Right cardiac atrium (tissue), 5 donors: ENCODE data around the gene SLC6A18. TPM values are rescaled to one million over a fixed set of nuclear protein-coding genes. Genes with fewer than 3 reads are reported as not detected.
"Not testable (repeated sequence)": the region's sequence is repeated elsewhere in the genome, so short reads cannot be mapped to it uniquely, and the experiment has no call there.

Source experiments
- ATAC-seq, 2 donors: fragments of 200-7000 bp; cut with Tn5 transposase; one replicate each; pipeline versions ENCODE4 v1.8.0 to v1.9.1; 2020; ENCODE audit warnings: moderate library complexity in 2 of 2, mild to moderate bottlenecking in 1 of 2
- DNase-seq, 3 donors: peaks; one replicate each; pipeline ENCODE4 v3.0.0-alpha.2; 2020
- H3K27ac ChIP-seq: one replicate; pipeline ENCODE4 v1.5.1; 2013; ENCODE audit warnings: mild to moderate bottlenecking, low read length, control low read depth, moderate library complexity
- H3K27me3 ChIP-seq: one replicate; pipeline ENCODE4 v1.6.1; 2013; ENCODE audit not compliant: control insufficient read depth, insufficient read depth
- H3K4me1 ChIP-seq: one replicate; pipeline ENCODE4 v1.6.1; 2013; ENCODE audit warnings: low read length; ENCODE audit not compliant: control insufficient read depth, insufficient read depth
- H3K4me3 ChIP-seq: one replicate; pipeline ENCODE4 v1.5.1; 2013; ENCODE audit warnings: low read length, control low read depth
- H3K9me3 ChIP-seq: one replicate; pipeline ENCODE4 v1.6.1; 2013; ENCODE audit warnings: low read length; ENCODE audit not compliant: control insufficient read depth
- WGBS: extraction: QIAGEN DNeasy Blood & Tissue Kit; methylation state at CpG from one replicate; pipeline ENCODE4 v1.1.7; 2013; 5-methylcytosine and 5-hydroxymethylcytosine counted together
- intact Hi-C, 4 donors: fragments of 100-400 bp; cut with DNase I; formaldehyde crosslinking; loops; one replicate each; pipeline versions ENCODE4 v1.11.0 to v1.14.0; 2022 to 2023
- polyA plus RNA-seq: library from polyadenylated mRNA; stranded (reverse); fragments of 200-250 nt; gene quantifications from one replicate; pipeline ENCODE4 v1.2.3, GENCODE V29; 2013
- total RNA-seq, 4 donors: library from RNA; stranded (reverse); fragmentation: NEBNext Ultra II Directional; extraction: Animal tissue kit (Norgen Biotek cat#: 25700); gene quantifications; one replicate each; pipeline ENCODE4 v1.2.1, GENCODE V29; 2021
- donor health status: healthy with polysubstance abuse.
- donor health status: DM: no; HTN: yes; CAD: no.
- donor health status: DM: no; HTN: no; CAD: no.
- donor health status: DM: no; HTN: yes; CAD: no; lungs with severe emphysema.
- donor health status: DM: yes; HTN: yes; CAD: no.

SLC6A18 gene
- total and polyA plus RNA-seq, 5 donors, result not detected

DNA sequence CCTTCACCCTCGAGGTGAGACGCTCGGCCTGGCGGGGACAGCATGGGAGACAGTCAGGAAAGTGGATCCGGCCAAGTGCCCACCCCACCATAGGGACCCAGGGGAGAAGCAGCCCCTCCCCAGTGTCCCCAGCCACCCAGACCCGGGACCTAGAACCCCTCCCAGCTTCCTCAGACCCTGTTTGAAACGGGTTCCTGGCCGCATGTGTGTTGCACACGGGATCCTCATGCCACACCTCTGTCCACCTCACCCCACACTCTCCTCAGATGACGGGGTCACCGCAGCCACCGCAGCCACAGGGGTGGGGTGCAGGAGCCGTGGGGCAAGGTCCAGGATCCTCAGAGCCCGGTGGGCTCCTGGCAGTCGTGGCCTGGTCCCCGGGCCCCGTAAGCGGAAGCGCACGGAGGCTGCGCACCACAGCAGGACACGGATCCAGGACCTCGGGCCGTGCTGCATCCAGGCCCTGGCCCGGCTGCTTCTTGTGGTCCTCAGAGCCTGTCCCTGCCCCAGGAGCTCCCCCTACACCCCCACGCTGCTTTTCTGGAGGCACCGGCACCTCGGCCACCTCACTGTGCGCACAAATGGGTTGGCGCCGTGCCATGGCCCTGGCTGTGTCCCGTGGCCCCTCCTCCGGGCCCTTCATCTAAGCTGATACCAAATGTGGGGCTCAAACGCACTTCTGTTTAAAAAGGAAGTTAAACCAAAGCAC lies 54.4 kb downstream of the SLC6A18 start:
- DNase-seq (peak in 2 of 3 donors; percentile 37 to 41), ATAC-seq (no peak)
- no peaks in the 10 kb centered on the region for H3K4me1 ChIP-seq

DNA sequence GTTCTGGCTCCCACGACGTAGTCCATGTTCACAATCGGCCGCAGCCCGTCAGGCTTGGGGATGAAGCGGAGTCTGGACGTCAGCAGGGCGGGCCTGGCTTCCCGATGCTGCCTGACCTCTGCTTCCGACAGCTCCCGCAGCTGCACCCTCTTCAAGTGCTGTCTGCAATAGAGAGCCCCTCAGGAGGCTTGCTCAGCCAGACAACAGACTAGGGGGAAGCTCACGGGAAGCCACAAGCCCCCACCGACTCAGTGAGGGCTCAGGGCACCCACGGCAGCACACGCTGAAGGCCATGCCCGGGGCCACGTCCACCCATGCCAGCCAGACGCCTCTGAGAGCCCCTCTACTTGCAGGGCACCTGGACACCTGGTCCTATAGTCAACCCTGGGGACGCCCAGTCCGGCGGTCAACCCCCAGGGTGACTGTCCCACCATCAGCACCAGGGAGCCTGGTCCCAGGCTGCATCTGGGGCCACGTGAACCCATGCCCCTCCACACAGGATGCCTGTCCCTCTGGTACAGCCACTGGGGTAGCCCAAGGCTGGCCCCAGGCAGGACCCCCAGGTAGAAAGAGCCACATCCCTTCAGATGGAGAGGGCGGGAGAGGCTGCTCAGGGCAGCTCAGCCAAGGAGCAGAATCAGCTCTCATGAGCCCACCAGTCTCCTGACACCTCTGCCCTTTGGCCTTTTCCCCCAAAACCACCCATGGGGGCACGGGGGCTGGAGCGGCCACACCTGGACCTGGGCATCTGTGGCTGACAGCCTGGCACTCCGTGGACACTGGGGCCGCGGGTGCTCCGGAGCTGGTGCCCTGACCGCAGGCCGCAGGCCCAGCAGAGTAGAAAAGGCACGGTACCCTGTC lies 55.2 kb downstream of the SLC6A18 start:
- no peak overlapping the region for H3K4me3 ChIP-seq
- intact Hi-C loops, result no loop called here
- 87% methylated on average over 32 of the region's 32 CpGs for WGBS
- no peak overlapping the region for H3K27ac ChIP-seq
- DNase-seq (peak in 2 of 3 donors; percentile 40 to 49), ATAC-seq (peak in 1 of 2 donors; percentile 31)
- no peaks in the 10 kb centered on the region for H3K4me1 ChIP-seq
- no peaks in the 10 kb centered on the region for H3K27me3 ChIP-seq
- no peaks in the 10 kb centered on the region for H3K9me3 ChIP-seq

More for the DNA sequence above, 54.4 kb downstream of the SLC6A18 start:
- Histone ChIP-seq H3K27me3 (no peaks in the 10 kb centered on the region), H3K27ac (no peak overlapping the region), H3K9me3 (no peaks in the 10 kb centered on the region), H3K4me3 (no peak overlapping the region)
- 90% methylated on average over 34 of the region's 34 CpGs for WGBS
- intact Hi-C loops, result no loop called here

DNA sequence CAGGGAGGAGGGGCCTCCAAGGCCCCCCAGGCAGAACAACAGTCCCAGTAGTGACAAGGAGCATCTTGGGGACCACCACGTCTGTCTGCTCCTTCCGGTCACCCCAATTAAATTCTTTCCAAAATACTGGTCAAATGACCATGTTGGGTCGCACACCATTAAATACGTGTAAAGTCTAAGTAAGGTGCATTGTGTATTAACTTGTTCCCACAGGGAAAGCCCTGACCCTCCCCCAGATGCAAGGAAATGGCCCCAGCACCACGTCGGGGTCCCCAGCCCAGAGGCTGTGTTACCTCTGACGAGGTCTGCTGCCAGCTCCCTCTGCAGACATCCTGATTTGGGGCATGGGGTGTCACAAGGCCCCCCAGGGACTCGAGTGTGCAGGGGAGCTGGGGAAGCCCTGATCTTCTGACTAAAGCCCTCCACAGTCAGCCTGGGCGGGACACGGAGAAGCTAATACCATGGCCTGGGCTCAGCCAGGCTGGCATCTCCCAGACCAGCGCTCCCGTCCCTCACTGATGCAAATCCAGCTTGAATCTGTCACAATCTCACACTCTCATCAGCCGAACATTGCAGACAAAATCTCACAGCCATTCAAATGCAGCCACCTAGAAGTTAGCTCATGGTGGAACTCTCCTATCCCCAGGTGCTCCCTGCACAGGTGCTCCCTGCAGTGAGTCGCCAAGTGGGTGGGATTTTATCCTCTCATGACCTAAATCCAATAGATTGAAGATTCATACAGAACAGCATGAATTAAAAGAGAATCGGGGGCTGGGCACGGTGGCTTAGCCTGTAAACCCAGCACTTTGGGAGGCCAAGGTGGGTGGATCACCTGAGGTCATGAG lies 56.1 kb downstream of the SLC6A18 start:
- no peak for ATAC-seq
- Histone ChIP-seq H3K27me3 (no peaks in the 10 kb centered on the region), H3K4me3 (no peak overlapping the region), H3K27ac (no peak overlapping the region), H3K4me1 (no peaks in the 10 kb centered on the region), H3K9me3 (no peaks in the 10 kb centered on the region)
- 79% methylated on average over 16 of the region's 16 CpGs for WGBS
- peak in 1 of 3 donors; percentile 27 for DNase-seq
- intact Hi-C loops, result no loop called here

DNA sequence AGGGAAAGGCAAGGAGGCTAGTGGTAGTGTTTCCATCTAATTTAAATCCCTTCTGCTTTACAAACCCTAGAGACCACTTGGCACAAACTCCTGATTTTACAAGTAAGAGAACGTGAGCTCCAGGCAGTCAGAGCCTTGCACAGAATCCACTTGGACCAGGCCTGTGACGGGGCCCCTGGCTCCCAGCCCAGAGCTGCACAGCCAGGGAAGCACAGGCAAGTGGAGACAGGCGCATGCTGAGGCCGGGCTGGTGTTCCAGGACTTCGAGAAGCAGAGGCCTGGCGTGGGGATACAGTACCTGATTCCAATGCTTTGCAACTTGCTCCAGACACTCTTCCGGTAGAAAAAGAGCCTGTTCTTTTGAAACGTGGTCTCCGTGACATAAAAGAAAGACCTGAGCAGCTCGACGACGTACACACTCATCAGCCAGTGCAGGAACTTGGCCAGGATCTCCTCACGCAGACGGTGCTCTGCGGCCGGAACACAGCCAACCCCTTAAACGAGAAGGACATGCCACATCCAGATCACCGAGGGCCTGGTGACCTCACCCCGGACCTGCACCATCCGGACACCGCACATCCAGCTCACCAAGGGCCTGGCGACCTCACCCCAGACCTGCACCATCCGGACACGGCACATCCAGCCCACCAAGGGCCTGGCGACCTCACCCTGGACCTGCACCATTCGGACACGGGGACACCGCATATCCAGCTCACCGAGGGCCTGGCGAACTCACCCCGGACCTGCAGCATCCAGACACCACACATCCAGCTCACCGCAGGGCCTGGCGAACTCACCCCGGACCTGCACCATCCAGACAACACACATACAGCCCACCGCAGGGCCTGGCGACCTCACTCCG lies 57.2 kb downstream of the SLC6A18 start:
- intact Hi-C loops, result no loop called here
- H3K4me1 ChIP-seq, result no peaks in the 10 kb centered on the region
- peak in 2 of 3 donors; percentile 22 to 72 for DNase-seq
- H3K27ac ChIP-seq, result no peak overlapping the region
- WGBS, result 78% methylated on average over 37 of the region's 37 CpGs
- H3K9me3 ChIP-seq, result no peaks in the 10 kb centered on the region
- ATAC-seq, result no peak
- no peak overlapping the region for H3K4me3 ChIP-seq
- no peaks in the 10 kb centered on the region for H3K27me3 ChIP-seq

DNA sequence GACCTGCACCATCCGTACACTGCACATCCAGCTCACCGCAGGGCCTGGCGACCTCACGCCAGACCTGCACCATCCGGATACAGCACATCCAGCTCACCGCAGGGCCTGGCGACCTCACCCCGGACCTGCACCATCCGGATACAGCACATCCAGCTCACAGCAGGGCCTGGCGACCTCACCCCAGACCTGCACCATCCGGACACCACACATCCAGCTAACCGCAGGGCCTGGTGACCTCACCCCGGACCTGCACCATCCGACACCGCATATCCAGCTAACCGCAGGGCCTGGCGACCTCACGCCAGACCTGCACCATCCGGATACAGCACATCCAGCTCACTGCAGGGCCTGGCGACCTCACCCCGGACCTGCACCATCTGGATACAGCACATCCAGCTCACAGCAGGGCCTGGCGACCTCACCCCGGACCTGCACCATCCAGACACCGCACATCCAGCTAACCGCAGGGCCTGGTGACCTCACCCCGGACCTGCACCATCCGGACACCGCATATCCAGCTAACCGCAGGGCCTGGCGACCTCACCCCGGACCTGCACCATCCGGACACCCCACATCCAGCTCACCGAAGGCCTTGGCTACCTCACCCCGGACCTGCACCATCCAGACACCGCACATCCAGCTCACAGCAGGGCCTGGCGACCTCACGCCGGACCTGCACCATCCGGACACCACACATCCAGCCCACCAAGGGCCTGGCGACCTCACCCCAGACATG lies 58.0 kb downstream of the SLC6A18 start:
- WGBS, result 92% methylated on average over 40 of the region's 40 CpGs
- H3K27ac ChIP-seq, H3K4me1 ChIP-seq, H3K9me3 ChIP-seq, ATAC-seq, intact Hi-C loops, H3K4me3 ChIP-seq, H3K27me3 ChIP-seq: not testable (repeated sequence)
- DNase-seq, result peak in 2 of 3 donors; percentile 19 to 42

DNA sequence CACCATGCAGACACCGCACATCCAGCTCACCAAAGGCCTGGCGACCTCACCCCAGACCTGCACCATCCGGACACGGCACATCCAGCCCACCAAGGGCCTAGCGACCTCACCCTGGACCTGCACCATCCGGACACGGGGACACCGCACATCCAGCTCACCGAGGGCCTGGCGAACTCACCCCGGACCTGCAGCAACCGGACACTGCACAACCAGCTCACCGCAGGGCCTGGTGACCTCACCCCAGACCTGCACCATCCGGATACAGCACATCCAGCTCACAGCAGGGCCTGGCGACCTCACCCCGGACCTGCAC lies 58.5 kb downstream of the SLC6A18 start:
- not testable (repeated sequence) for H3K27ac ChIP-seq, ATAC-seq
- 86% methylated on average over 16 of the region's 16 CpGs for WGBS

DNA sequence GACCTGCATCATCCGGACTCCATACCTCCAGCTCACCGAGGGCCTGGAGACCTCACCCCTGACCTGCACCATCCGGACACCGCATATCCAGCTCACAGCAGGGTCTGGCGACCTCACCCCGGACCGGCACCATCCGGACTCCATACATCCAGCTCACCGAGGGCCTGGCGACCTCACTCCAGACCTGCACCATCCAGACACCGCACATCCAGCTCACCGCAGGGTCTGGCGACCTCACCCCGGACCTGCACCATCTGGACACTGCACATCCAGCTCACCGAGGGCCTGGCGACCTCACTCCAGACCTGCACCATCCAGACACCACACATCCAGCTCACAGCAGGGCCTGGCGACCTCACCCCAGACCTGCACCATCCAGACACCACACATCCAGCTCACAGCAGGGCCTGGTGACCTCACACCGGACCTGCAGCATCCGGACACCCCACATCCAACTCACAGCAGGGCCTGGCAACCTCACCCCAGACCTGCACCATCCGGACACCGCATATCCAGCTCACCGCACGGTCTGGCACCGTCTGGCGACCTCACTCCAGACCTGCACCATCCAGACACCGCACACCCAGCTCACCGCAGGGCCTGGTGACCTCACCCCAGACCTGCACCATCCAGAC lies 59.3 kb downstream of the SLC6A18 start:
- peak in 1 of 3 donors; percentile 12 for DNase-seq
- H3K27me3 ChIP-seq, H3K4me3 ChIP-seq, H3K4me1 ChIP-seq, intact Hi-C loops, H3K9me3 ChIP-seq, H3K27ac ChIP-seq, ATAC-seq: not testable (repeated sequence)
- WGBS, result 82% methylated on average over 27 of the region's 27 CpGs

More for the DNA sequence above, 58.5 kb downstream of the SLC6A18 start:
- DNase-seq, result peak in 2 of 3 donors; percentile 25 to 35
- H3K9me3 ChIP-seq, intact Hi-C loops, H3K4me1 ChIP-seq, H3K27me3 ChIP-seq, H3K4me3 ChIP-seq: not testable (repeated sequence)

DNA sequence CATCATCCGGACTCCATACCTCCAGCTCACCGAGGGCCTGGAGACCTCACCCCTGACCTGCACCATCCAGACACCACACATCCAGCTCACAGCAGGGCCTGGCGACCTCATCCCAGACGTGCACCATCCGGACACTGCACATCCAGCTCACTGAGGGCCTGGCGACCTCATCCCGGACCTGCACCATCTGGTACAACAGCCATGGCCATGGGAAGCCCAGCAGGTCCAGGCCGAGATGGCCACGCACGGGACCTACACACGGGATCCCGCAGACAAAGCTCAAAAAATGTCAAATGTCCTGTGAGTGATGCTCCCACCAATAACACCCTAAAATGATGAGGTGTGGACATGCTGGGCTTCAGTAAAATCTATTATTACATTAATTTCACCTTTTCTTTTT lies 60.0 kb downstream of the SLC6A18 start:
- Histone ChIP-seq H3K4me1 (no peaks in the 10 kb centered on the region), H3K27ac (no peak overlapping the region), H3K9me3 (no peaks in the 10 kb centered on the region), H3K4me3 (no peak overlapping the region), H3K27me3 (no peaks in the 10 kb centered on the region)
- DNase-seq, result peak in 1 of 3 donors; percentile 37
- ATAC-seq, result no peak
- intact Hi-C loops, result no loop called here
- whole genome bisulfite sequencing, result 86% methylated on average over 12 of the region's 12 CpGs

DNA sequence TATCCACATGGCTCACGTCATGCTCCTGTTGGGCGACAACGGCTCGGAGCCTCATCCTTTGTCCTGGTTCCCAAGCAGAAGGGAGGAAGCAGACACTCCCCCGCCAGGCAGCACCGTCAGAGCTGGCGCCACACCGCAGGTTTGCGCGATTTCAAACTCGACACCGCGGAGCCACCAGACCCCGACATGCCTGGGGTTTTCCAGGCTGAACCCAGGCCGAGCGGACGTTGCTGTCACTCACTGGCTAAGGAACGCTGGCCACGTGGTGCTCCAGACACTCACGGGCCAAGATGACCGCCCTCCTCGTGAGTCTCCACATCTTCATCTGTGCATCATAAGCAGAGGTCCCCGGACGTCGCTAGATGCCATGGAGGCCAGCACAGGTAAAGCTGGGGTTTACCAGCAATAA lies 60.7 kb downstream of the SLC6A18 start:
- intact Hi-C loops, result no loop called here
- DNase-seq, result peak in 1 of 3 donors; percentile 10
- WGBS, result 91% methylated on average over 25 of the region's 25 CpGs
- H3K9me3 ChIP-seq, result no peaks in the 10 kb centered on the region
- no peaks in the 10 kb centered on the region for H3K4me1 ChIP-seq
- no peak overlapping the region for H3K4me3 ChIP-seq
- no peak overlapping the region for H3K27ac ChIP-seq
- no peaks in the 10 kb centered on the region for H3K27me3 ChIP-seq
- no peak for ATAC-seq
